IPS-NIHi7 (cell line): ENCODE data around the gene ZCCHC14.
"Not testable (repeated sequence)": the region's sequence is repeated elsewhere in the genome, so short reads cannot be mapped to it uniquely, and the experiment has no call there.

Experiments used
- DNase-seq: peaks from one replicate; pipeline ENCODE4 v3.0.0; 2012; ENCODE audit warnings: mixed read lengths; ENCODE audit errors: extremely low spot score

ZCCHC14 gene

DNA sequence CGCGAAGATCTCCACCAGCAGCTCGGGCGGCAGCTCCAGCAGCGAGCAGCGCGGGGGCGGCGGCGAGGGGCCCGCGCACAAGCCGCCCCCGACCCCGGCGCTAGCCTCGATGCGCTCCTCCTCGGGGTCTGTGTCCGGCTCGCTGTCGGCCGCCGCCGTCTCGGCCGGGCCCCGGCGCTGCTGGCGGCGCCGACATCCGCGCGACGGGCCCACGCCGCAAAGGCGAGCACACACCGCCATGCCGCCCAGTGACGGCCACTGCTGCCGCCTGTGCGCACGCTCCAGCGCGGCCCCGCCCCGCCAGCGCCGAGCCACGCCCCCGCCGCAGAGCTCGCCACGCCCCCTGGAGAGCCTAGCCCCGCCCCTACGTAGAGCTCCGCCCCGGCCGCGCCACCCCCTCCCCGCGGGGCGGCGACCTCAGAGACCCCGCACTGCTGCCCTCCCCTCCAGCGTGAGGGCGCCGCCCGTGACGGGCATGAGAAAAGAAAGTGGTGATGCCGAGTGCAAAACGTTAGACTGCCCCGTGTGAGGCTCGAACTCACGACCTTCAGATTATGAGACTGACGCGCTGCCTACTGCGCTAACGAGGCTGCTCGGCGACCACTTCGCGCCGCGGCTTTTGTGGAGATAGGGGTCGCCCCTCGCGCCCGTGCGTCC lies 109.2 kb downstream of the ZCCHC14 start, which contains the start of gene FBXO31:
FBXO31 (minus strand) TSS at position 272 of the 657 bp plus-strand sequence; CDS start at position 240, 32 bp downstream.
- peak; percentile 84 for DNase-seq

DNA sequence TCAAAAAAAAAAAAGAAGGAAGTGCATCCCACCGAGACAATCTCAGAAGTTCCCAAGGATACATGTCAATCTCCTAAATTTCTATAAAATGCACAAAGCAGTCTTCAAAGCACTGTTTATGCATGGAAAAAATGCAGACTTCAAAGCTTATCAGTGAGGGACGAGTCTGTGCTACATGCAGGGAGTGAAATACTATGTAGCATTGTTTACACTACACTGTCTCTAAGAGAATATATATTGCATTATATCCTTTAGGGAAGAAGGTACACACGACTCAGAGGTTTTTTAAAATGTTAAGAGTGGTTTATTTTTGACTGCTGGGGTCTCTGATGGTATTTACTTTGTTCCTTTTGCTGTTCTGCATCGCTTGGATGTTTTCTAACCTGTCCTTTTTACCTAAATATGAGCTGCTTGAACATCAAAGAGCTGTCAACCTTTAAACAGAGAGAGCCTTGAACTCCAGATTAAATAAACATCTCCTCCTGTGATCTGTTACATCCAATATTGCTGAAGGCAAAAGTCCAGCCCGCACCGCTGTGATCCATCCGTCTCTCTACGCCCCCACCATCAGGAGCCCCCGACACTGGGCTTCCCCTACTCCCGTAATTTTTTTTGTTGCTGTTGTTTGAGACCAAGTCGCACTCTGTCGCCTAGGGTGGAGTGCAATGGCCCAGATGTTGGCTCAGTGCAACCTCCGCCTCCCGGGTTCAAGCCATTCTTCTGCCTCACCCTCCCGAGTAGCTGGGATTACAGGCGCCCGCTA lies 110.6 kb downstream of the ZCCHC14 start:
- DNase-seq: no peak

GRCh38 chr16:87380881-87381280 lies 111.9 kb downstream of the ZCCHC14 start:
- no peak for DNase-seq

DNA sequence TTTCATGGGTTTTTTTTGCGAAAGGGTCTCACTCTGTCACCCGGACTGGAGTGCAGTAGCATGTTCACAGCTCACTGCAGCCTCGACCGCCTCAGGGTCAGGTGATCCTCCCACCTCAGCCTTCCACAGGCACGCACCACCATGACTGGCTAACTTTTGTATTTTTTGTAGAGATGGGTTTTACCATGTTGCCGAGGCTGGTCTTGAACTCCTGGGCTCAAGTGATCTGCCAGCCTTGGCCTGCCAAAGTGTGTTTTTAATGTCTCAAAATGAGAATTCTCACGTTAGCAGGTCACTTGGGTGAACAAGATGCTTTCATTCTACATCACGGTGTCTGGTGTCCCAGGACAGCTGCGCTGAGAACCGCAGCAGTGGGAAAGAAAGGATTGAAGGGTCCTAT lies 112.4 kb downstream of the ZCCHC14 start:
- DNase-seq: no peak

GRCh38 chr16:87379312-87379752 lies 113.5 kb downstream of the ZCCHC14 start:
- DNase-seq: not testable (repeated sequence)

GRCh38 chr16:87376660-87377059 lies 116.2 kb downstream of the ZCCHC14 start:
- no peak for DNase-seq

DNA sequence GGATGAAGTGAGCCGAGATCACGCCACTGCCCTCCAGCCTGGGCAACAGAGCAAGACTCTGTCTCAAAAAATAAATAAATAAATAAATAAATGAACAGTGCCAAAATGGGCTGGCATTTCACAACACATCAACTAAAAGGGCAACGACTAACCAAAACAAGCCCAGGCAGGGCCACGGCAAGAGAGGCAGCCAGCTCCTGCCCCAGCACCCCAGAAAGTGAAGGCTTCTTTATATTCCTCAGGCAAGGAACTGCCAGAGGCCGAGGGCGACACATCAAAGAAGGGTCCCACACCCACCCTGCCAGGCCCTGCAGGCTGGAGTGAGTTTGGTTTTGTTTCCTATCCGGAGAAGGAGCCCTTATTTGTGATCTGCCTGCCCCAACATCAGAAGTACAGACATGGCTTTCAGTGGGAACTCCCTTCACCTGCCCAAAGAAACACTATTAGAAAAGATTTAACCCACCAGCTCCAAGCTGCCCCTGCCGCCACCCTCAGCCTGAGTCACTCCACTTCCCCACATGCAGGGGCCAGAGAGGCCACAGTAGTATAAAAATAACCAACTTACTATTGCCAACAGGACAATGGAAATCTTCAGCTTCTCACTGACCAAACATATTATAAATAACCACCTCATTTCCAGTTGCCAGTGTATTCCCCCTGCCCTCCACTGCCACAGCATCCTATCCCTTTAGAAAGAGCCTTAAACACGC lies 117.2 kb downstream of the ZCCHC14 start:
- no peak for DNase-seq

GRCh38 chr16:87374313-87374712 lies 118.5 kb downstream of the ZCCHC14 start:
- DNase-seq: no peak

DNA sequence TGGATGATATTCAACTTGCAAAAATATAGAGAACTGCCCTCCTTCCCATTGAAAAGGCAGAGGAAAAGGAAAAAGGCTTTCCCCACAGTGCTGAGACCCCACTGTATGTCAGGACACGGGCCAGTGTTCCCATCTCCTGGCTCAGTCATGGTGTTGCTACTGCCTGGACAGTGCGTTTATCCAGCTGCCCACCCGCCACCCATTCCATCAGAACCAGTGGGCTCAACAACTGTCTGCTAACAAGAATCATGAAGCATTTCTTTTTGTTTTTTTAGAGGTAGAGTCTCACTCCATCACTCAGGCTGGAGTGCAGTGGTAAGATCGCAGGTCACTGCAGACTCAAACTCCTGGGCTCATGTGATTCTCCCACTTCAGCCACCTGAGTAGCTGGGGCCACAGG lies 120.5 kb downstream of the ZCCHC14 start:
- DNase-seq: no peak

DNA sequence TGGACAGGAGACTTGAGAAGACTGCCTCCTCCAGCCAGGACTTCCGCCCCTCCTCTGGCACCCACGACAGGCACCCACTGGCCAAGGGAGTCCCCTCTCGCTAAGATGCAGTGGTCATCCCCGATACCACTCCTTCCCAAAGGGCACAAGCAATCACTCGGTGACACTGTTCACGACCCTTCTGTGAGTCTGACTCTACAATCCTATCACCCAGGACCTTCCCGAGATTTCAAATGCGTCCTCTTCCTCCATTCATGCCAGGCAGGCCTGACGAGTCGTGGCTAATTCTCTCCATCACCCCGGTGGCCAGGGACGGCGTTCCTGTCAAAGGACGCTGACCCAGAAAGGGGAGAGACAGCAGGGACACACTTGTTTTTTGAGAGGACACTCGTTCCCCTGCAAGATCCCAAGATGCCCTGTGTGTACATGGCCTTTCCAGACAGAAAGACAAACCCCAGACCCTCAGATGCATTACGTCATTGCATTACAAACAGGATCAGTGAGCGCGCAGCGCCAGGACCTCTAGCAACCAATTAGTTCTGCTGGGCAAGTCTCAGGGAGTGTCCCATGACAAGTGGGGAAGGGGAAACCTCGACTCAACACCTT lies 121.5 kb downstream of the ZCCHC14 start:
- no peak for DNase-seq

DNA sequence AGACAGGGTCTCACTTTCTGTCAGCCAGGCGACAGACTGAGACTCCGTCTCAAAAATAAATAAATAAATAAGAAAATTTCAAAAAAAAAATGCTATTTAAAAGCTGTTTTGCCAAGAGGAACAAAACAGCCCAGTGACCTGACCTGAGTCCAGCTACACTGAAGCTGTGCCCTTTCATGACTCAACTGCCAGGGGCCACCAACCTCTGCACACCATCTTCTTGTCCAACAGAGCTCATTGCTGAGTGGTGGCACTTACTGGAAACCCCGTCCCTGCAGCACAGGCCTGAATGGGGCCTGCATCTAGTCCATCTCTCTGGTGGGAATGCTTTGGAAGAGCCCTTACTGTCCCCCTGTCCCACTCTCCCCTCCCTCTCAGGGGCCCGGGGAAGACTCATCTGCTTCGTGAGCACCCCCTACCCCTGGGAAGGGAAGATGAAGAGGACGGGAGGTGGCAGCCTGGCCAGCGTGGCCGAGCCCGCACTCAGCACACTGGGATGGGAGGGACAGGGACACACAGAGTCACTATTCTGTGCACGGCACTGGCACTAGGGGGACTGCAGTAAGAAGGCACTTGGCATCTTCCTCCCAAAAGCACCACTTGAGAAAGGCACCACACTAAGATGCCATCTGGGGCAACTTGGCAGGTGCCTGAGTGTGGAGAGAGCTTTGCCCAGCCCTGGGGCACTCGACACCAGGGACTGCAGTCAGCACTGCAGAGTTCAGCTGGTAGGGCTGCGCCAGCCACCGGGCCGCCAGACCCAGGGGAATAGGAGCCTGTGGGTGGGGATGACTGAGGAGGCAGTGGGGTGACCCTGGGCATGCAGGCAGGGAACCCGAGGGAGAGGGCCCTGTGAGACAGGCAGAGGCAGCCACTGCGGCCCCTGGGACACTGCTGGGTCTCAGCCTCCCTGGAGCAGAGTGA lies 122.8 kb downstream of the ZCCHC14 start:
- no peak for DNase-seq

- no peak for DNase-seq
Measured at GRCh38 chr16:87369117-87369765, 123.6 kb downstream of the ZCCHC14 start.

GRCh38 chr16:87368029-87368770 lies 124.6 kb downstream of the ZCCHC14 start:
- no peak for DNase-seq

- no peak for DNase-seq
Measured at GRCh38 chr16:87367529-87367928, 125.3 kb downstream of the ZCCHC14 start.

DNA sequence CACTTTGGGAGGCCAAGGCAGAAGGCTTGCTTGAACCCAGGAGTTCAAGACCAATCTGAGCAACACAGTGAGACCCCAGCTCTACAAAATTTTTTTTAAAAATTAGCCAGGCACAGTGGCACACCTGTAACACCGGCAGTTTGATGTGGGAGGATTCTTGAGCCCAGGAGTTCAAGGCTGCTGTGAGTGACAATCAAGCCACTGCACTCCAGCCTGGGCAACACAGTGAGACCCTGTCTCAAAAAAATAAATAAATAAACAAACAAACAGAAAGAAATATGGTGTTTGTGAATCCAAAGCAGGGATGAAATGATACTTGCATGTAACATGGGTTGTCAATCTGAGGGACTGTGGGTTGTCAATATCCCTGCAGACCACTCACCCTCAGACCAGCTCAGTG lies 125.9 kb downstream of the ZCCHC14 start:
- no peak for DNase-seq

- no peak for DNase-seq
Measured at GRCh38 chr16:87366288-87366687, 126.5 kb downstream of the ZCCHC14 start.

DNA sequence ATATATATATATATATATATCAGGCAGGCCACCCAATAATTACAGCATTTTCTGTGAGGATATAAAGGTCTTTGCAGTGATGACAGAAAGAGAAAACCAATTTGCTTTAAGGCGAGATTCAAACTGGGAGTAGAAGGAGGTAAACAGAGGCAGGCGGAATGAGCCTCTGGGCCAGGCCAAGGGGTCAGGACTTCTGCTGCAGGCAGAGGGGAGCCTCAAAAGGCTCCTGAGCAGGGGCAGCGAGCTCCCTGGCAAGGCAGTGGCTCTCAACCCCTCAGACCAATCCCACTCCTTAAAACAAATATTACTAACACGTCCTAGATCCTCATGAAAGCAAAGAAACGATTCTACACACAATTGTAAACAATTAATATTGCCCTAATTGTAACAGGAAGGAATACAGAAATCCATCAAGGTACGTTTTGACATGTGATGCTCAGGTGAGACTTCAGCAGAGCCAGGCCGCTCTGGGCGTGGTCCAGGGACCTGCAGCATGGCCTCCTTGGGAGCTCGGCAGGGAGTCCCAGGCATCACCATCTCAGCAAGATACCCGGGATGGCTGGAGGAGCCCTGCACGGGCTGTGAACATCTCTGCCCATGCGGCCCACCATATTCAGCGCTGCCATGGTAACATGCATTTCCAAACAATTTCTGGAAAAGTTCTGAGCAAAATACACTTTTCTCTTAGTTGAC lies 127.7 kb downstream of the ZCCHC14 start:
- no peak for DNase-seq

- DNase-seq: no peak
Measured at GRCh38 chr16:87363771-87364455, 128.9 kb downstream of the ZCCHC14 start.
